BLaER1 (cell line): ENCODE results near the gene LHB.

Source experiments
- H3K27ac ChIP-seq: shearing (Covaris generic); formaldehyde crosslinking; 2 replicates; pipeline ENCODE4 v1.8.1; 2022
- H3K27me3 ChIP-seq: shearing (Covaris generic); formaldehyde crosslinking; 2 replicates; pipeline ENCODE4 v1.8.1; 2022
- H3K36me3 ChIP-seq: shearing (Covaris generic); formaldehyde crosslinking; 2 replicates; pipeline ENCODE4 v1.8.1; 2022
- H3K4me1 ChIP-seq: shearing (Covaris generic); formaldehyde crosslinking; 2 replicates; pipeline ENCODE4 v1.8.1; 2022
- H3K4me2 ChIP-seq: shearing (Covaris generic); formaldehyde crosslinking; 2 replicates; pipeline ENCODE4 v1.8.1; 2022
- H3K4me3 ChIP-seq: shearing (Covaris generic); formaldehyde crosslinking; 2 replicates; pipeline ENCODE4 v1.8.1; 2022
- H3K9ac ChIP-seq: shearing (Covaris generic); formaldehyde crosslinking; 2 replicates; pipeline ENCODE4 v1.8.1; 2022
- H3K9me3 ChIP-seq: shearing (Covaris generic); formaldehyde crosslinking; 2 replicates; pipeline ENCODE4 v1.8.1; 2022
- H4K20me1 ChIP-seq: shearing (Covaris generic); formaldehyde crosslinking; 2 replicates; pipeline ENCODE4 v1.8.1; 2022
- Cebpa-rat ChIP-seq: shearing (Covaris generic); IDR thresholded peaks from 2 replicates; pipeline ENCODE4 v1.8.1; 2022

Gene LHB

GRCh38 chr19:49017666-49018351 is 918 bp upstream of the LHB start:
- Histone ChIP-seq H3K9ac (peak overlapping the region; percentile 58), H3K4me2 (peak overlapping the region; percentile 91), H3K4me3 (peak overlapping the region; percentile 61), H3K36me3 (peaks cover 43% of the 10 kb centered on the region), H4K20me1 (peaks cover 50% of the 10 kb centered on the region), H3K27me3 (peaks cover 42% of the 10 kb centered on the region), H3K9me3 (no peaks in the 10 kb centered on the region), H3K4me1 (peaks cover 44% of the 10 kb centered on the region), H3K27ac (no peak overlapping the region)
- no peak for TF ChIP-seq Cebpa-rat

- Histone ChIP-seq H3K4me1 (peaks cover 39% of the 10 kb centered on the region), H3K9ac (no peak overlapping the region), H3K4me2 (no peak overlapping the region), H3K9me3 (no peaks in the 10 kb centered on the region), H3K27me3 (peaks cover 42% of the 10 kb centered on the region), H4K20me1 (peaks cover 64% of the 10 kb centered on the region), H3K36me3 (peaks cover 59% of the 10 kb centered on the region), H3K4me3 (no peak overlapping the region), H3K27ac (no peak overlapping the region)
- no peak for TF ChIP-seq Cebpa-rat
Observed at GRCh38 chr19:49016067-49016839, 638 bp downstream of the LHB start.

- TF ChIP-seq Cebpa-rat: no peak
- peaks cover 30% of the 10 kb centered on the region for H3K27me3 ChIP-seq
- peaks cover 65% of the 10 kb centered on the region for H4K20me1 ChIP-seq
- no peak overlapping the region for H3K4me3 ChIP-seq
- no peak overlapping the region for H3K4me2 ChIP-seq
- H3K9me3 ChIP-seq: no peaks in the 10 kb centered on the region
- no peak overlapping the region for H3K9ac ChIP-seq
- peaks cover 73% of the 10 kb centered on the region for H3K36me3 ChIP-seq
- peaks cover 26% of the 10 kb centered on the region for H3K4me1 ChIP-seq
- H3K27ac ChIP-seq: no peak overlapping the region
Observed at GRCh38 chr19:49014870-49015255, 2.0 kb downstream of the LHB start.

- H3K4me1 ChIP-seq: peaks cover 21% of the 10 kb centered on the region
- no peak overlapping the region for H3K4me2 ChIP-seq
- H3K9ac ChIP-seq: no peak overlapping the region
- H3K4me3 ChIP-seq: no peak overlapping the region
- peaks cover 79% of the 10 kb centered on the region for H3K36me3 ChIP-seq
- no peak for TF ChIP-seq Cebpa-rat
- peaks cover 24% of the 10 kb centered on the region for H3K27me3 ChIP-seq
- H4K20me1 ChIP-seq: peaks cover 65% of the 10 kb centered on the region
- no peaks in the 10 kb centered on the region for H3K9me3 ChIP-seq
- H3K27ac ChIP-seq: no peak overlapping the region
Observed at GRCh38 chr19:49014123-49014869, 2.6 kb downstream of the LHB start.

- Histone ChIP-seq H3K4me1 (no peaks in the 10 kb centered on the region), H3K4me3 (no peak overlapping the region), H3K9ac (no peak overlapping the region), H3K36me3 (peaks cover 99% of the 10 kb centered on the region), H4K20me1 (peaks cover 42% of the 10 kb centered on the region), H3K4me2 (no peak overlapping the region), H3K27me3 (no peaks in the 10 kb centered on the region), H3K9me3 (no peaks in the 10 kb centered on the region), H3K27ac (no peak overlapping the region)
- no peak for TF ChIP-seq Cebpa-rat
Observed at GRCh38 chr19:49011194-49011593, 5.7 kb downstream of the LHB start.

- peaks cover 35% of the 10 kb centered on the region for H4K20me1 ChIP-seq
- H3K27me3 ChIP-seq: no peaks in the 10 kb centered on the region
- no peaks in the 10 kb centered on the region for H3K4me1 ChIP-seq
- no peak overlapping the region for H3K4me2 ChIP-seq
- no peak for TF ChIP-seq Cebpa-rat
- no peak overlapping the region for H3K27ac ChIP-seq
- no peak overlapping the region for H3K4me3 ChIP-seq
- H3K9me3 ChIP-seq: no peaks in the 10 kb centered on the region
- peaks cover 99% of the 10 kb centered on the region for H3K36me3 ChIP-seq
- H3K9ac ChIP-seq: no peak overlapping the region
Observed at GRCh38 chr19:49010453-49010852, 6.4 kb downstream of the LHB start.

GRCh38 chr19:49009828-49010227 is 7.1 kb downstream of the LHB start:
- no peak for TF ChIP-seq Cebpa-rat
- Histone ChIP-seq H3K4me2 (no peak overlapping the region), H3K27me3 (no peaks in the 10 kb centered on the region), H4K20me1 (peaks cover 35% of the 10 kb centered on the region), H3K4me3 (no peak overlapping the region), H3K9me3 (no peaks in the 10 kb centered on the region), H3K27ac (no peak overlapping the region), H3K36me3 (peaks cover 99% of the 10 kb centered on the region), H3K4me1 (no peaks in the 10 kb centered on the region), H3K9ac (no peak overlapping the region)

GRCh38 chr19:49006905-49007304 is 10.0 kb downstream of the LHB start:
- TF ChIP-seq Cebpa-rat: no peak
- H3K27me3 ChIP-seq: no peaks in the 10 kb centered on the region
- H3K9ac ChIP-seq: no peak overlapping the region
- H3K4me1 ChIP-seq: no peaks in the 10 kb centered on the region
- no peak overlapping the region for H3K27ac ChIP-seq
- H3K4me3 ChIP-seq: no peak overlapping the region
- H3K9me3 ChIP-seq: no peaks in the 10 kb centered on the region
- H4K20me1 ChIP-seq: peaks cover 28% of the 10 kb centered on the region
- peaks cover 99% of the 10 kb centered on the region for H3K36me3 ChIP-seq
- H3K4me2 ChIP-seq: no peak overlapping the region

GRCh38 chr19:49004964-49005614 is 11.8 kb downstream of the LHB start:
- peaks cover 98% of the 10 kb centered on the region for H3K36me3 ChIP-seq
- H3K27me3 ChIP-seq: no peaks in the 10 kb centered on the region
- peaks cover 28% of the 10 kb centered on the region for H4K20me1 ChIP-seq
- H3K9me3 ChIP-seq: no peaks in the 10 kb centered on the region
- H3K4me3 ChIP-seq: no peak overlapping the region
- no peak overlapping the region for H3K9ac ChIP-seq
- TF ChIP-seq Cebpa-rat: no peak
- H3K4me2 ChIP-seq: no peak overlapping the region
- no peak overlapping the region for H3K27ac ChIP-seq
- no peaks in the 10 kb centered on the region for H3K4me1 ChIP-seq
